ENCODE results near the gene OR2J3.
"Not testable (repeated sequence)": the region's sequence is repeated elsewhere in the genome, so short reads cannot be mapped to it uniquely, and the experiment has no call there.

Gene OR2J3

DNA sequence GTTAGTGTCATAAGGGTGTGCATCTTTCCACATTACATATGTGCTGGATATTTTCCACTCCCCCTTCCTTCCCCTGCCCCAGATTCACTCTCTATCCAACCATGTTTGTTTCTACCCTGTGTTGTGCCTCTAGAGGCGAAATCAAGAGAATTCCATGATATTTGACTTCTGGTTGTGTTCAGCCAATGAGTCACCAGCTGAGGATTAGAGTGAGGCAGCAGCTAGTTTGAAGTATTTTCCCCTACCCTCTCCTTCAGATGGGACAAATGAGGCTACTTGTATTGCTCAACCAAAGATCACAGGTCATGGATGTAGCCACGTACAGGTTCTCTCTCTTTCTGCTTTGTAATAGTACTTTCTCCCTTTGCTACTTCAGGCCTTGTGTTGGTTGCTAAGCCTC is 38.3 kb downstream of the OR2J3 start:
- no peak overlapping the region for H3K4me3 ChIP-seq (ENCODE audit: low read depth, low read length)
- TF ChIP-seq CTCF (IDR thresholded peaks at IDR 0.05; ENCODE audit: low read depth, low read length): no peak
- no peak for TF ChIP-seq POLR2A (IDR thresholded peaks at IDR 0.05; ENCODE audit: extremely low read depth, insufficient read length)
- no peak for TF ChIP-seq MYC (IDR thresholded peaks at IDR 0.05; ENCODE audit: low read depth, low read length)
- no peak for TF ChIP-seq MAX (IDR thresholded peaks at IDR 0.05; ENCODE audit: low read depth, low read length)
- DNase-seq (ENCODE audit: low read depth): no peak

- DNase-seq (ENCODE audit: low read depth): no peak
- H3K4me3 ChIP-seq (ENCODE audit: low read depth, low read length): no peak overlapping the region
- no peak for TF ChIP-seq MYC (IDR thresholded peaks at IDR 0.05; ENCODE audit: low read depth, low read length)
These were observed 39.2 kb downstream of the OR2J3 start for GRCh38 chr6:29147074-29147473.

DNA sequence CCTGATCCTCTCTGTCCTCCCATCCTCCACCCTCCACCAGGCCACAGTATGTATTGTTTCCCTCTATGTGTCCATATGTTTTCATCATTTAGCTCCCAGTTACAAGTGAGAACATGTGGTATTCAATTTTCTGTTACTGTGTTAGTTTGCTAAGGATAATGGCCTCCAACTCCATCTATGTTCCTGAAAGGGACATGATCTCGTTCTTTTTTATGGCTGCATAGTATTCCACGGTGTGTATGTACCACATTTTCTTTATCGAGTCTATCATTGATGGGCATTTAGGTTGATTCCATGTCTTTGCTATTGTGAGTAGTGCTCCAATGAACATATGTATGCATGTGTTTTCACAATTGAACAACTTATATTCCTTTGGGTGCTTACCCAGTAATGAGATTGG is 41.6 kb downstream of the OR2J3 start:
- DNase-seq (ENCODE audit: low read depth); H3K4me3 ChIP-seq (ENCODE audit: low read depth, low read length): not testable (repeated sequence)

DNA sequence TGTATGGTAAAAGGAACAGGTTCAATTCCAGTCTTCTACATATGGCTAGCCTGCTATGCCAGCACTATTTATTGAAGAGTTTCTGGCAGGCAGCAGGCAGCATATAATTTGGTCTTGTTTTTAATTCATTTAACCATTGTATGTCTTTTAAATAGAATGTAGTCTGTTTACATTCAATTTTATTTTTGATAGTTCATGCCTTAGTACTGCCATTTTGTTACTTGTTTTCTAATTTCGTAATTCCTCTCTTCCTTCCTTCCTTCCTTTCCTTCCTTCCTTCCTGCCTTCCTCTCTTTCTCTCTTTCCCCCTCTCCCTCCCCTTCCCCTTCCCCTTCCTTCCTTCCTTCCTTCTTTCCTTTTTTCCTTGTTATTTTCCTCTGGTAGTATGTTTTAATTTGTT is 45.2 kb downstream of the OR2J3 start:
- no peak for DNase-seq (ENCODE audit: low read depth)
- H3K4me3 ChIP-seq (ENCODE audit: low read depth, low read length): no peak overlapping the region
- no peak for TF ChIP-seq MYC (IDR thresholded peaks at IDR 0.05; ENCODE audit: low read depth, low read length)

DNA sequence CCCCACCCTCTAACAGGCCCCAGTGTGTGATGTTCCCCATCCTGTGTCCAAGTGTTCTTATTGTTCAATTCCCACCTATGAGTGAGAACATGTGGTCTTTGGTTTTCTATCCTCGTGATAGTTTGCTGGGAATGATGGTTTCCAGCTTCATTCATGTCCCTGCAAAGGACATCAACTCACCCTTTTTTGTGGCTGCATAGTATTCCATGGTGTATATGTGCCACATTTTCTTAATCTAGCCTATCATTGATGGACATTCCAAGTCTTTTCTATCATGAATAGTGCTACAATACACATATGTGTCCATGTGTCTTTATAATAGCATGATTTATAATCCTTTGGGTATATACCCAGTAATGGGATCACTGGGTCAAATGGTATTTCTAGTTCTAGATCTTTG is 47.3 kb downstream of the OR2J3 start:
- not testable (repeated sequence) for DNase-seq (ENCODE audit: low read depth); H3K4me3 ChIP-seq (ENCODE audit: low read depth, low read length)

DNA sequence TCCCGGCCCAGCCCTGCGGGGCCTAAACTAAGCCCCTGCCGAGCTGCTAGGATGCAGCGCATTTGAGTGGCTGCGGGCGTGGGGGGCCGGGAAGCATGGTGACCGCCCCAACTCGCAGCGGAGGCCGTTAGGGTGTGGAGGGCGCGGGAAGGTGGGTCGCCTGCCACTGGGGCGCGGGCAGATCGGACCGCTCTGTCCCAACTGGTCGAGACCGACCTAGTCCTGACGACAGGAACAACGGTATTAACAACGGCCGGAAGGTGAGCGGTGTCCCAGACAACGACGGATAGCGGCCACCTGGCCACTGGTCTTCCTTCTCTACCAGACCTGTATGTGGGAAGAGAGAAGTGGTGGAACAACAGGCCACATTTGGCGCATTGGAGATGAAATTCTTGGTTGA is 52.1 kb downstream of the OR2J3 start:
- DNase-seq (ENCODE audit: low read depth); H3K4me3 ChIP-seq (ENCODE audit: low read depth, low read length): not testable (repeated sequence)

All from NB4 (cell line).